IPS DF 6.9 (cell line): Measurements from ENCODE around the gene ZNF429.
"Not testable (repeated sequence)": the region's sequence is repeated elsewhere in the genome, so short reads cannot be mapped to it uniquely, and the experiment has no call there.

Experiments used
- DNase-seq: peaks from one replicate; pipeline ENCODE4 v3.0.0-alpha.2; 2013; ENCODE audit warnings: low read depth, low spot score
- H3K27ac ChIP-seq: one replicate; pipeline ENCODE4 v1.5.1; 2013; ENCODE audit warnings: low read length, control low read depth
- H3K27me3 ChIP-seq: 2 replicates; pipeline ENCODE4 v1.6.1; 2013; ENCODE audit warnings: mild to moderate bottlenecking, low read length; ENCODE audit not compliant: control insufficient read depth, insufficient read depth
- H3K36me3 ChIP-seq: 2 replicates; pipeline ENCODE4 v1.6.1; 2013; ENCODE audit warnings: low read length; ENCODE audit not compliant: control insufficient read depth, insufficient read depth
- H3K4me1 ChIP-seq: 2 replicates; pipeline ENCODE4 v1.6.1; 2013; ENCODE audit warnings: low read length; ENCODE audit not compliant: control insufficient read depth, insufficient read depth
- H3K4me3 ChIP-seq: 2 replicates; pipeline ENCODE4 v1.5.1; 2013; ENCODE audit warnings: mild to moderate bottlenecking, low read length
- H3K9me3 ChIP-seq: 2 replicates; pipeline ENCODE4 v1.6.1; 2013; ENCODE audit warnings: low read length, inconsistent platforms; ENCODE audit not compliant: control insufficient read depth, insufficient read depth
- WGBS: extraction: QIAGEN DNeasy Blood & Tissue Kit; methylation state at CpG from one replicate; pipeline ENCODE4 v1.1.7; 2013; ENCODE audit warnings: mixed read lengths, missing lambda C conversion rate; ENCODE audit not compliant: insufficient read length, insufficient coverage; 5-methylcytosine and 5-hydroxymethylcytosine counted together

The ZNF429 gene

DNA sequence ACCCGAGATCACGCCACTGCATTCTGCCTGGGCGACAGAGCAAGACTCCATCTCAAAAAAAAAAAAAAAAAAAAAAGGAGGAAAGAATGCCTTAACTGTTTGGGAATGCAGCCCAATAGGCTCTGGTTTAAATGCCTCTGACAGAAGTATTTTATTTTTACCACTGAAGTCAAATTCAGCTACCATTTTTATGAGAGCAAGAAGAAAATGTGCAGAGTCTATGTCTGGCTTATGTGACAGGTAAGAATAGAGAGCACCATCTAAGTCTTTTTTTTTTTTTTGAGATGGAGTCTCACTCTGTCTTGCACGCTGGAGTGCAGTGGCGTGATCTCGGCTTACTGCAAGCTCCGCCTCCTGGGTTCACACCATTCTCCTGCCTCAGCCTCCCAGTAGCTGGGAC is 7.2 kb downstream of the ZNF429 start:
- no CpG with 5 or more reads among the region's 7 CpGs for WGBS
- H3K9me3 ChIP-seq = not testable (repeated sequence)

DNA sequence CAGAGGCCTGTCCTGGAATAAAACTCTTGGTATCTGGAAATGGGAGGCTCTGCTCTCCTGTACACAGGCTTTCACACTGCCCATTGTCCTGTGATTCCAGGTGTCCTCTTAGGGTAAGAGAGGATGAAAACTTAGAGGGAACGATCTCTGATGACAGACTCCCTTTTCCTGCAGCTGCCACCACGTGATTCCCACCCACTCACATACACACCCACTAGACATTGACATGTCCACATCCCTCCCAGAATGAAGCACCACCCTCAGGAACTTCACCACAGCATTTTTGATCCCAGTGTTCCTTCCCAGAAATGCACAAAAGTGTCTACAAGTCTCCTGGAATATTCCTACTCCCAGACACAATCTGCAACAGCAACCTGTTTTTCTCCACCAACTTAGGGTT is 8.2 kb downstream of the ZNF429 start:
- Histone ChIP-seq H3K27me3 (no peaks in the 10 kb centered on the region), H3K4me3 (no peak overlapping the region), H3K36me3 (no peaks in the 10 kb centered on the region; the same call in 1 of the 2 replicates), H3K27ac (no peak overlapping the region), H3K9me3 (no peaks in the 10 kb centered on the region; the same call in 1 of the 2 replicates), H3K4me1 (no peaks in the 10 kb centered on the region)
- no peak for DNase-seq
- no CpG with 5 or more reads among the region's 2 CpGs for WGBS

More for the DNA sequence above, 7.2 kb downstream of the ZNF429 start:
- not testable (repeated sequence) for DNase-seq, H3K36me3 ChIP-seq, H3K4me1 ChIP-seq, H3K27me3 ChIP-seq, H3K27ac ChIP-seq, H3K4me3 ChIP-seq

GRCh38 chr19:21519488-21519887 is 14.1 kb downstream of the ZNF429 start:
- no CpG with 5 or more reads among the region's 2 CpGs for WGBS
- no peak overlapping the region for H3K4me3 ChIP-seq
- no peak overlapping the region for H3K27ac ChIP-seq

GRCh38 chr19:21532904-21533303 is 27.5 kb downstream of the ZNF429 start:
- Histone ChIP-seq H3K27me3 (no peaks in the 10 kb centered on the region), H3K9me3 (no peaks in the 10 kb centered on the region), H3K4me3 (no peak overlapping the region), H3K27ac (no peak overlapping the region), H3K4me1 (no peaks in the 10 kb centered on the region), H3K36me3 (no peaks in the 10 kb centered on the region; the same call in 1 of the 2 replicates)
- DNase-seq = no peak
- no CpG with 5 or more reads among the region's 3 CpGs for WGBS

More at GRCh38 chr19:21519488-21519887, 14.1 kb downstream of the ZNF429 start:
- peaks cover 5% of the 10 kb centered on the region for H3K9me3 ChIP-seq
- H3K4me1 ChIP-seq = no peaks in the 10 kb centered on the region
- H3K27me3 ChIP-seq = no peaks in the 10 kb centered on the region
- DNase-seq = no peak
- H3K36me3 ChIP-seq = peaks cover 5% of the 10 kb centered on the region; the same call in 1 of the 2 replicates

- no CpG with 5 or more reads among the region's 2 CpGs for WGBS
- H3K36me3 ChIP-seq = not testable (repeated sequence)
Measured at GRCh38 chr19:21536741-21537290, 31.4 kb downstream of the ZNF429 start.

GRCh38 chr19:21559444-21559843 is 54.0 kb downstream of the ZNF429 start:
- H3K9me3 ChIP-seq = no peaks in the 10 kb centered on the region
- H3K4me3 ChIP-seq = no peak overlapping the region
- H3K27me3 ChIP-seq = no peaks in the 10 kb centered on the region
- no CpG with 5 or more reads among the region's 2 CpGs for WGBS
- no peaks in the 10 kb centered on the region for H3K4me1 ChIP-seq
- H3K27ac ChIP-seq = no peak overlapping the region
- DNase-seq = no peak
- H3K36me3 ChIP-seq = no peaks in the 10 kb centered on the region

More at GRCh38 chr19:21536741-21537290, 31.4 kb downstream of the ZNF429 start:
- H3K9me3 ChIP-seq, DNase-seq, H3K4me1 ChIP-seq, H3K4me3 ChIP-seq, H3K27me3 ChIP-seq, H3K27ac ChIP-seq: not testable (repeated sequence)

DNA sequence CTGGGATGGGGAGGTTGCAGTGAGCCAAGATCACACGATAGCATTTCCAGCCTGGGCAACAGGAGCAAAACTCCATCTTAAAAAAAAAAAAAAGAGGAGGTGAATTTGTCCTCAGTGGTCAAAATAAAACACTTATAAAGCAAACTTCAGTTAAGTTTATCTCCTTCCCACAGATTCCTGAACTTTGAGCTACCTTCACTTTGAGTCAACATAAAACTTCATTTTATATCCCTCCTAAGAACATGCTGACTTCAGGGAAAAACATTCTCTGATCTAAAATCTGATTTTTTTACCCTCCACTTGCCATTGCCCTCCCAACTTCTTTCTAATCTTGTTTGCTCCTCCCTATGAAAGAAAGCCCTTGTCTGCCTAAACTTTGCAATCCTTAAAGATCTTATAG is 59.0 kb downstream of the ZNF429 start:
- no peaks in the 10 kb centered on the region for H3K27me3 ChIP-seq
- DNase-seq = no peak
- no peak overlapping the region for H3K27ac ChIP-seq
- peaks cover 2% of the 10 kb centered on the region; the same call in 1 of the 2 replicates for H3K9me3 ChIP-seq
- no CpG with 5 or more reads among the region's 1 CpG for WGBS
- H3K4me1 ChIP-seq = no peaks in the 10 kb centered on the region
- no peak overlapping the region for H3K4me3 ChIP-seq
- H3K36me3 ChIP-seq = no peaks in the 10 kb centered on the region

- no CpG with 5 or more reads among the region's 3 CpGs for WGBS
- H3K27me3 ChIP-seq = no peaks in the 10 kb centered on the region
- no peak overlapping the region for H3K27ac ChIP-seq
- no peak overlapping the region for H3K4me3 ChIP-seq
- no peaks in the 10 kb centered on the region for H3K36me3 ChIP-seq
- no peak for DNase-seq
- H3K9me3 ChIP-seq = peaks cover 2% of the 10 kb centered on the region; the same call in 1 of the 2 replicates
- H3K4me1 ChIP-seq = no peaks in the 10 kb centered on the region
Measured at GRCh38 chr19:21566073-21566472, 60.7 kb downstream of the ZNF429 start.

DNA sequence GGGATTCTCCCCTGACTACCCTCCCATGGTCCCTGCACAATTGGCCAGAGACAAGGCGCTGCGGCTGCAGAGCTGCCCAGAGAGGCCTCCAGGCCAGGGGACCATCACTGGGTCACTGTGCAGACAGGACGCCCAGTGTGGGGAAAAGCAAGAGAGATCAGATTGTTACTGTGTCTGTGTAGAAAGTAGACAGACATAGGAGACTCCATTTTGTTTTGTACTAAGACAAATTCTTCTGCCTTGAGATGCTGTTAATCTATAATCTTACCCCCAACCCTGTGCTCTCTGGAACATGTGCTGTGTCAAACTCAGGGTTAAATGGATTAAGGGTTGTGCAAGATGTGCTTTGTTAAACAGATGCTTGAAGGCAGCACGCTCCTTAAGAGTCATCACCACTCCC is 62.4 kb downstream of the ZNF429 start:
- H3K4me3 ChIP-seq, H3K27me3 ChIP-seq, H3K27ac ChIP-seq, H3K9me3 ChIP-seq, H3K36me3 ChIP-seq, DNase-seq, H3K4me1 ChIP-seq: not testable (repeated sequence)
- no CpG with 5 or more reads among the region's 4 CpGs for WGBS

DNA sequence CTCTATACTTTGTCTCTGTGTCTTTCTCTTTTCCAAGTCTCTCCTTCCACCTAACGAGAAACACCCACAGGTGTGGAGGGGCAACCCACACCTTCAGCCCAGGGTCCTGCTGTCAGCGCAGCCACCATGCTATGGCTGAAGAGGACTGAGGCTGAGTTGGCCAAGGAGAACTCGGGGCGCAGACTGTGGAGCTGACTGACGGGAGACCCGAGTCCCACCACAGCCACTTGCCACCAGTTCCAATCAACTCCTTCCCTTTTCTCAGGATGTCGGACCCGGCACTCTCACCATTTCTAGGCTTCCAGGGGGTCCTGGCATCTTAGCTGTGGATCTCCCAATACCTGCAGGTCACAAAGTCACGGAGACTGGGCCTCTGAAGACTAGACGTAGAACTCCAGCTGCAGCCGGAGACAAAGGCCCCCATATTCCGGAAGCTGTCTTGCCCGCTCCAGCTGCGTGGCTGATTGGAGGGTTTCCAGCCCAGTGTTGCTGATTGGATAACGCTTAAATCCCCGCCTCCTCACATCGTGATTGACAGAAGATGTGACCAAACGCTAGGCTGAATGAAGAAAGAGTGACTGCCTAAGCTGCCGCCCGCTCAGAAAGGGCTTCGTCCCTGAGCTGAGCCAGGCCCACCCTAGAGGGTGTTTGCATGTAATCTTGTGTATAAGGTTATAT is 63.6 kb downstream of the ZNF429 start:
- no peaks in the 10 kb centered on the region for H3K36me3 ChIP-seq
- no peak overlapping the region for H3K4me3 ChIP-seq
- H3K27ac ChIP-seq = no peak overlapping the region
- WGBS = no CpG with 5 or more reads among the region's 21 CpGs
- no peaks in the 10 kb centered on the region for H3K4me1 ChIP-seq
- H3K27me3 ChIP-seq = no peaks in the 10 kb centered on the region
- DNase-seq = no peak
- H3K9me3 ChIP-seq = peaks cover 2% of the 10 kb centered on the region; the same call in 1 of the 2 replicates

DNA sequence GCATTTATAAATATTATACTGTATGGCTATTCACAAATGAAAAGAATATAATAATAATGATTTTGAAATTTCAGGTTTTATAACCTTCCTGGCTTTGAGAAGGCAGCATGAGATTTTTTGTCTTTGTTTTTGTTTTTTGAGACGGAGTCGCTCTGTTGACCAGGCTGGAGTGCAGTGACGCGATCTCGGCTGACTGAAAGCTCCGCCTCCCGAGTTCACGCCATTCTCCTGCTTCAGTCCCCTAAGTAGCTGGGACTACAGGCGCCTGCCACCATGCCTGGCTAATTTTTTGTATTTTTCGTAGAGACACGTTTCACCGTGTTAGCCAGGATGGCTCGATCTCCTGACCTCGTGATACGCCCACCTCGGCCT is 64.1 kb downstream of the ZNF429 start:
- no peak overlapping the region for H3K27ac ChIP-seq
- no peaks in the 10 kb centered on the region for H3K4me1 ChIP-seq
- WGBS = no CpG with 5 or more reads among the region's 16 CpGs
- H3K36me3 ChIP-seq = no peaks in the 10 kb centered on the region
- no peaks in the 10 kb centered on the region for H3K27me3 ChIP-seq
- no peak for DNase-seq
- peaks cover 2% of the 10 kb centered on the region; the same call in 1 of the 2 replicates for H3K9me3 ChIP-seq
- H3K4me3 ChIP-seq = no peak overlapping the region
